ENCODE data around the gene TP53RK.

Gene TP53RK

GRCh38 chr20:46695892-46696291 is 6.6 kb upstream of the TP53RK start:
- no peaks in the 10 kb centered on the region for H3F3A ChIP-seq (ENCODE audit: control insufficient read depth, insufficient read depth)
- H3K27me3 ChIP-seq (ENCODE audit: control insufficient read depth, low read length), result no peaks in the 10 kb centered on the region
- H3K27ac ChIP-seq (ENCODE audit: low read depth, low read length), result no peak overlapping the region
- H3K4me3 ChIP-seq (ENCODE audit: low read length), result no peak overlapping the region
- no peaks in the 10 kb centered on the region for H3K9me3 ChIP-seq (ENCODE audit: control insufficient read depth, insufficient read depth, low read length)
- no peaks in the 10 kb centered on the region for H3K79me2 ChIP-seq (ENCODE audit: control insufficient read depth, low read length)
- H3K9me2 ChIP-seq (replicated peaks; ENCODE audit: control insufficient read depth, low read length), result no peaks in the 10 kb centered on the region
- H3K4me2 ChIP-seq (ENCODE audit: low read length), result no peak overlapping the region
- H3K36me3 ChIP-seq (ENCODE audit: control insufficient read depth, low read length), result no peaks in the 10 kb centered on the region
- no peaks in the 10 kb centered on the region for H4K20me1 ChIP-seq (ENCODE audit: control insufficient read depth, insufficient read depth, low read depth, low read length)
- TF ChIP-seq CTCF (IDR thresholded peaks at IDR 0.05; ENCODE audit: low read depth, low read length, poor library complexity, severe bottlenecking), result no peak
- TF ChIP-seq EZH2phosphoT487 (IDR thresholded peaks at IDR 0.05; ENCODE audit: borderline replicate concordance, low read length), result no peak
- peaks cover 21% of the 10 kb centered on the region for H3K4me1 ChIP-seq (ENCODE audit: control insufficient read depth, low read length)

- Histone ChIP-seq H3K9me2 (replicated peaks; ENCODE audit: control insufficient read depth, low read length) (no peaks in the 10 kb centered on the region), H3K79me2 (ENCODE audit: control insufficient read depth, low read length) (no peaks in the 10 kb centered on the region), H3F3A (ENCODE audit: control insufficient read depth, insufficient read depth) (no peaks in the 10 kb centered on the region), H3K36me3 (ENCODE audit: control insufficient read depth, low read length) (no peaks in the 10 kb centered on the region), H3K4me1 (ENCODE audit: control insufficient read depth, low read length) (peaks cover 33% of the 10 kb centered on the region), H4K20me1 (ENCODE audit: control insufficient read depth, insufficient read depth, low read depth, low read length) (no peaks in the 10 kb centered on the region), H3K9me3 (ENCODE audit: control insufficient read depth, insufficient read depth, low read length) (no peaks in the 10 kb centered on the region), H3K4me3 (ENCODE audit: low read length) (0 out of 2 replicates have a peak overlapping the region, but pooled peaks have one; percentile 9), H3K27ac (ENCODE audit: low read depth, low read length) (no peak overlapping the region), H3K4me2 (ENCODE audit: low read length) (peak overlapping the region; percentile 29; the same call in 1 of the 2 replicates), H3K27me3 (ENCODE audit: control insufficient read depth, low read length) (no peaks in the 10 kb centered on the region)
- TF ChIP-seq CTCF (IDR thresholded peaks at IDR 0.05; ENCODE audit: low read depth, low read length, poor library complexity, severe bottlenecking) (no peak), EZH2phosphoT487 (IDR thresholded peaks at IDR 0.05; ENCODE audit: borderline replicate concordance, low read length) (no peak)
These were observed 5.2 kb upstream of the TP53RK start for GRCh38 chr20:46694484-46694883.

- H3K27me3 ChIP-seq (ENCODE audit: control insufficient read depth, low read length), result no peaks in the 10 kb centered on the region
- peaks cover 32% of the 10 kb centered on the region for H3K79me2 ChIP-seq (ENCODE audit: control insufficient read depth, low read length)
- peaks cover 47% of the 10 kb centered on the region for H3K4me1 ChIP-seq (ENCODE audit: control insufficient read depth, low read length)
- 0 out of 2 replicates have a peak, but pooled peaks cover 3% of the 10 kb centered on the region for H3F3A ChIP-seq (ENCODE audit: control insufficient read depth, insufficient read depth)
- peaks cover 27% of the 10 kb centered on the region for H3K36me3 ChIP-seq (ENCODE audit: control insufficient read depth, low read length)
- no peak for TF ChIP-seq CTCF (IDR thresholded peaks at IDR 0.05; ENCODE audit: low read depth, low read length, poor library complexity, severe bottlenecking)
- no peak for TF ChIP-seq EZH2phosphoT487 (IDR thresholded peaks at IDR 0.05; ENCODE audit: borderline replicate concordance, low read length)
- no peak overlapping the region for H3K27ac ChIP-seq (ENCODE audit: low read depth, low read length)
- H4K20me1 ChIP-seq (ENCODE audit: control insufficient read depth, insufficient read depth, low read depth, low read length), result peaks cover 17% of the 10 kb centered on the region; the same call in 1 of the 2 replicates
- no peak overlapping the region for H3K4me3 ChIP-seq (ENCODE audit: low read length)
- H3K4me2 ChIP-seq (ENCODE audit: low read length), result no peak overlapping the region
- no peaks in the 10 kb centered on the region for H3K9me3 ChIP-seq (ENCODE audit: control insufficient read depth, insufficient read depth, low read length)
- no peaks in the 10 kb centered on the region for H3K9me2 ChIP-seq (replicated peaks; ENCODE audit: control insufficient read depth, low read length)
These were observed 2.0 kb upstream of the TP53RK start for GRCh38 chr20:46691196-46691595.

Measured in DOHH2 (cell line).